LHCN-M2 (cell line): ENCODE data around the gene THUMPD2. TPM values are rescaled to one million over a fixed set of nuclear protein-coding genes. Genes with fewer than 3 reads are reported as not detected.
A peak's percentile ranks its signal among the peaks of the same experiment; 100 is the strongest.

Experiments
- DNase-seq: peaks from one replicate; pipeline ENCODE4 v3.0.0-alpha.2; 2012; ENCODE audit warnings: low read depth
- total RNA-seq: library from RNA; depleted of rRNA; stranded (reverse); fragments of >200 nt; gene quantifications from 2 replicates; pipeline ENCODE4 v1.2.3, GENCODE V29; 2014

Gene THUMPD2
- total RNA-seq, 1 experiment from 2014 or later, result 14.0 TPM

DNA sequence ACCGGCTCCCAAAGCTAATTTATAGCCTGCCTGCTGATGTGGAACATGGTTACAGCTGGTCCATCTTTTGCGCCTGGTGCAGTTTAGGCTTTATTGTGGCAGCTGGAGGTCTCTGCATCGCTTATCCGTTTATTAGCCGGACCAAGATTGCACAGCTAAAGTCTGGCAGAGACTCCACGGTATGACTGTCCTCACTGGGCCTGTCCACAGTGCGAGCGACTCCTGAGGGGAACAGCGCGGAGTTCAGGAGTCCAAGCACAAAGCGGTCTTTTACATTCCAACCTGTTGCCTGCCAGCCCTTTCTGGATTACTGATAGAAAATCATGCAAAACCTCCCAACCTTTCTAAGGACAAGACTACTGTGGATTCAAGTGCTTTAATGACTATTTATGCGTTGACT lies 62.0 kb downstream of the THUMPD2 start:
- DNase-seq, result no peak

GRCh38 chr2:39715822-39716221 lies 63.2 kb downstream of the THUMPD2 start:
- no peak for DNase-seq

GRCh38 chr2:39715095-39715494 lies 64.0 kb downstream of the THUMPD2 start:
- DNase-seq, result no peak

- no peak for DNase-seq
These were observed 66.1 kb downstream of the THUMPD2 start for GRCh38 chr2:39712953-39713352.

- no peak for DNase-seq
These were observed 68.3 kb downstream of the THUMPD2 start for GRCh38 chr2:39710807-39711206.

DNA sequence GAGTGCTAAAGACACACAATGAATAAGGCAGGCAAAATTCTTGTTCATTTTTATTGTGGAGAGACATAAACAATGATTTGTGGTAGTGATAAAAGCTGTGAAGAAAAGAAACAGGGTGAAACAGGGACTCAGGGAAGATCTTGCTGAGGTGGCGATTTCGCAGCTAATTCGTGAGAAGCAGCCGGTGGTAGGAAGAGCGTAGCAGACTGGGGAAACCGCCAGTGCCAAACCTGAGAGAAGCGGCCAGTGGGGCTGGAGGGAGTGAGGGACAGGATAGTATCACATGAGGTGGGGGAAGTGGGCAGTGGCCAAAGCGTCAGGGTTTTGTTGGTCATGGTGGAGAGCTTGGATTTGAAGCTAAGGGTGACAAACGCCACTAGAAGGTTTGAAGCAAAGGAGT lies 71.1 kb downstream of the THUMPD2 start:
- no peak for DNase-seq

DNA sequence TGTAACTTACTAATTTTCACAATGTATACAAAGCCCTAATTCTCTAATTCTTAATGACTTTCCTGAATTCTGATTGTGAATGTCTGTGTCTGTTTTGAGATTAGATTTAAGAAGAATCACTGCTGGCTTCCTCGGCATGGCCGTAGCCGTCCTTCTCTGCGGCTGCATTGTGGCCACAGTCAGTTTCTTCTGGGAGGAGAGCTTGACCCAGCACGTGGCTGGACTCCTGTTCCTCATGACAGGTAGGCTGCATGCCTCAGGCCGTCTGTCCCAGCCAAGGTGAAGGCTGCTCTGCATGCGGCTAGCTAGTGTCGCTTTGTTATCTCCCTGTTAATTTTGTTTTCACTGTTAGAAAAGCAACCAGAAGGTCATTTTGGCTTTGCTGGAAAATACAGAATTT lies 72.1 kb downstream of the THUMPD2 start:
- DNase-seq, result no peak

- DNase-seq, result no peak
These were observed 72.7 kb downstream of the THUMPD2 start for GRCh38 chr2:39706312-39706711.

DNA sequence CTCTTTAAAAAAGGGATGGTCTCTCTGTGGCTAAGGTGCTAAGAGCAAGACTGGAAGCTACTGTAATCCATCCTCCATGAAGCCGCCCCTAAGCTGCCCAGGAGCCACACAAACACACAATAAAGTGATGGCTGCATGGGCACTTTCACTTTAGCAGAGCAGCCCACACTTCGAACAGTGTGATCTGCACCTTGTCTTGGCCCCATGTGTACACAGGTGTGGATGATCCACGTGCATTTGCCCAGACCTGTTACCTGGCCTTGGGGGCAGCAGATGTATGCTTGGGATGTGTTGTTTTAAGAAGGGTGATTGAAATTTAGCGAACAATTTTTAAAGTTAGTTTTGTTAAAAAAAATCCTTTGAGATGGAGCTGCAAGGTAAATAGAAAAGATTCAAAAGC lies 73.4 kb downstream of the THUMPD2 start:
- DNase-seq, result no peak

GRCh38 chr2:39704540-39704939 lies 74.5 kb downstream of the THUMPD2 start:
- no peak for DNase-seq

DNA sequence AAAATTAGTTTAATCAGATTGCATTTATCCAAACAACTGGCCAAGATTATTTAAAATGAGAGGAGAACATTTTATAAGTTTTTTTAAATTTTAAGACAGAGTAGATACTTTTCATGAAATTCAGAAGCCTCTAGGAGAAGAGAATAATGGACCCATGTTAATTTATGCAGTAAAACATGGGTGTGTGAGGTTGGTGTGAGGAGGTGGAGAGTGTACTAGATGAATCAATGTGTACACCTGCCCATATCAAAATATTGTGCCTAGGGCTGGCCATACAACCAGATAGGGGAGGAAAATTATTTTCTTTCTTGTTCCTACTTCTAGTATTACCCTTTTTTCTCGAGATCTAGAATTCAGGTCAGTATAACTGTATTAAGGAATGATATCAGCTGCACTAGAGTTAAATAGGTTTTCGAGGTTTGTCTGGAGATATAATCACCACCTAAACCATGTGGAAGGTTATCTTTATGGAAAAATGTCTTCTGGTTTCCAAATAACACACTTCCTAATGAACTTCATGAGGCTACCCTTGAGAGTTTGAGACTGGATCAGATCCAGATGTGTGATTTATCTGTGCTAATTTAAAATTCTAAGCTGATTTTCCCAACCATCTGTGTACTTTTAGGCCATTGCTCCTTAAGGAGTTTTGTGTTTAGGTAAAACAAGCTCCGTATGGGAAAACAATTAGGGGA lies 75.7 kb downstream of the THUMPD2 start:
- no peak for DNase-seq

DNA sequence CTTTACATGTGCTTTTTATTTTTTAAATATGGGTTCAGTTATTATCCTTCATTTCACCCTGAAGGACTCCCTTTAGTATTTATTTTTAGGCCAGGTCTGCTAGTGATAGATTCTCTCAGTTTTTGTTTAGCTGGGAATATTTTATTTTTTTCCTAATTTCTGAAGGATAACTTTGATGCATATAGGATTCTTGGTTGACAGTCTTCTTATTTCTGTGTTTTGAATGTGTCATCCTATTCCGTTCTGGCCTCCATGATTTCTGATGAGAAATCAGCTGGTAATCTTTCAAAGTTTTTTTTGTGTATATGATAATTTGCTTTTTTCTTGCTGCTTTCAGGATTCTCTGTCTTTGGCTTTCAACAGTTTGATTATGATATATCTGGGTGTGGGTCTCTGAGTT lies 77.9 kb downstream of the THUMPD2 start:
- no peak for DNase-seq

GRCh38 chr2:39697454-39697853 lies 81.6 kb downstream of the THUMPD2 start:
- peak; percentile 26 for DNase-seq

- DNase-seq, result peak; percentile 95
These were observed 82.2 kb downstream of the THUMPD2 start for GRCh38 chr2:39696838-39697237.

- peak; percentile 96 for DNase-seq
These were observed 82.9 kb downstream of the THUMPD2 start for GRCh38 chr2:39696101-39696553.

DNA sequence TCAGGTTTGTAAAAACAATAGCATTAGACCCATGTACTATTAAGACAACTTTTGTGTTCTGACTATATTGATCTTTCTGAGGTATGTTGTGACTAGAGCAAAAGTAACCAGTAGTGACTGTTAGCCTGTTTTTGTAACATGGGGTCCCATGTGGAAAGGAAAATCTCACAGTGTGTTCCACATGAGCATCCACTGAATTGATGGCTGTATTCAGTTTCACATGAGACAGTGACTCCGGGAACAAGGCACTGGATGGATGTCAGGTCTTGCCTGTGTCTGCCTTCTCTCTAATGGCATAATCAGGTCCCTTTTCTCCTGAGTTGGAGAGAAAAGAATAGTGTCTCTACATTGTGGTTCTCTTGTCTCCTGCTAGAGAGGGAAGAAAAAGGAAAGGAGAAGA lies 85.8 kb downstream of the THUMPD2 start:
- no peak for DNase-seq

DNA sequence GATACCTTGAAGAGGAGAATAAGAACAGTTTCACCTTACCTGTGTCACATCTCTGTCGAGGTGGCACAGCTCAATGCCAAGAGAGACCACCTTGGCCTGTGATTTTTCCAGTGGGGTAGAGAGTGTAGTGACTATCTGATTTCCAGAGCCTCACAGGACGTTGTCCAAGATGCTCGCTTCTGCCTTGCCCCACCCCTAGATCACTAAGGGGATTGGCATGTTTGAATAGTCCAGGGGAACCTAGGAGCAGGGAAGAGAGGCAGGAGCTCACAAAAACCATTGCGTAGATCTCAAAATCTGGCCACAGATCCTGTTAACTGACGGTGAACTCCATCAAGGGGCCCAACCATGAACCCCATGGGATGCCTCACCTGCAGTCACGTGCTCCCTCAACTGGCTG lies 89.2 kb downstream of the THUMPD2 start:
- DNase-seq, result no peak

DNA sequence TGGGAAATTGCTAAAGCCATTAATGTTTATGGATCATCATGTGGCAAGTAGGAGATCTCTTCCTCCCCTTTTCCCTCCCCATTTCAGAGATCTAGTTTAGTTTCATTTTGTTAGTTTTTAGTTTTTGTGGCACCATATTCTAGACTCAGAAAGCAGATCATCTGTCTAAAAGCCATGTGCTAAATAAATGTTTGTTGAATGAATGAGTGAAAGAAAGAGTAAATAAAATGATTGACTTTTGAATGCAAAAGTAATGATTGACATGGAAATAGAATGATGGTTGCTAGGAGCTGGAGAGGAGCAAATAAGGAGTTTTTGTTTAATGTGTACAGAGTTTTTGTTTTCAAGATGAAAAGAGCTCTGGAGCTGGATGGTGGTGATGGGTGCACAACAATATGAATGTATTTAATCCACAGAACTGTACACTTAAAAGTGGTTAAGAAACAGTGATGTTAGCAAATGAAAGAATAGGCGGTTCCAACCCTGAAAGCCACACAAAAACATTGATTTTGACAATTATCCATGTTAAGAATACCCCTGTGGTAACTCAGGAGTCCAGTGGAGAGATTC lies 89.7 kb downstream of the THUMPD2 start:
- no peak for DNase-seq

DNA sequence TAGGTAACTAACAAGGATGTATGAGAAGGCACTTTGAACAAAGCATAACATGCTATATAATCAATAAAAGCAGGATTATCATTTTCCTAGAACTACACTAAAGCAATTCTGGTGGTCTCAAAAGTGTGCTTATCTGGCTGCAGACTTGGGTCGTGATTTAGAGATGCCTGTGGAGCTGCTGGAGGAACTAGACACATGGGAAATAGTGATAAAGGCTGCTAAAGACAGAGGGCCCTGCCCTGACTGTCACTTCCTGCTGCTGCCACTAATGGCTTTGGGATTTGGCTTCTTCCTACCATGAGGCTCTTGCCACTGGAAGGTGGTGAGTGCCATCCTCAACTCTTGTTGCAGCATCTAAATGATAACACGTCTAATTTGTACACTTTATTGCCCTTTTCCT lies 90.9 kb downstream of the THUMPD2 start:
- DNase-seq, result no peak

GRCh38 chr2:39686456-39686855 lies 92.6 kb downstream of the THUMPD2 start:
- no peak for DNase-seq
